GM18498 (cell line): ENCODE measurements around the gene COX4I1.

Experiments
- ATAC-seq: cut with Tn5 transposase; IDR thresholded peaks from one replicate; pipeline ENCODE4 v1.9.1; 2021; ENCODE audit warnings: mild to moderate bottlenecking, moderate library complexity; ENCODE audit not compliant: unreplicated experiment

COX4I1 gene

DNA sequence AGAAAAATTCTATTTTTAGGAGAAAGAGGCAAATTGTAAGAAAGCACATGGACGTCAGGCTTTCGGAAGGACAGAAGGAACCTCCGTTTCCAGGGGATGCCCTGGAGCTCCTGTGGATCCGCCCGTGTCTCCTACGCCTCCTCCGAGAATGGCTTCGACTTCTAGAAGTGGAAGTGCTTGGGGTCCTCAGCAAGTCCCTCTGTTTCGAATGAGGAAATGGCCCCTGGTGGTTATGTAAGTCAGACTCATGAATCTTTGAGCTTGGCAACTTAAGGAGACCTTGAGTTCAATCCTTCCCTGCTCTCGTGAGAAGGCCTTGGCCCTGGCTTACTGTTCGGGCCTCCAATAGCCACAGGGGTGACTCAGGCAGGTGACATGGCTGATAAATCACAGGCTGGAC lies 38.9 kb downstream of the COX4I1 start:
- no peak for ATAC-seq

DNA sequence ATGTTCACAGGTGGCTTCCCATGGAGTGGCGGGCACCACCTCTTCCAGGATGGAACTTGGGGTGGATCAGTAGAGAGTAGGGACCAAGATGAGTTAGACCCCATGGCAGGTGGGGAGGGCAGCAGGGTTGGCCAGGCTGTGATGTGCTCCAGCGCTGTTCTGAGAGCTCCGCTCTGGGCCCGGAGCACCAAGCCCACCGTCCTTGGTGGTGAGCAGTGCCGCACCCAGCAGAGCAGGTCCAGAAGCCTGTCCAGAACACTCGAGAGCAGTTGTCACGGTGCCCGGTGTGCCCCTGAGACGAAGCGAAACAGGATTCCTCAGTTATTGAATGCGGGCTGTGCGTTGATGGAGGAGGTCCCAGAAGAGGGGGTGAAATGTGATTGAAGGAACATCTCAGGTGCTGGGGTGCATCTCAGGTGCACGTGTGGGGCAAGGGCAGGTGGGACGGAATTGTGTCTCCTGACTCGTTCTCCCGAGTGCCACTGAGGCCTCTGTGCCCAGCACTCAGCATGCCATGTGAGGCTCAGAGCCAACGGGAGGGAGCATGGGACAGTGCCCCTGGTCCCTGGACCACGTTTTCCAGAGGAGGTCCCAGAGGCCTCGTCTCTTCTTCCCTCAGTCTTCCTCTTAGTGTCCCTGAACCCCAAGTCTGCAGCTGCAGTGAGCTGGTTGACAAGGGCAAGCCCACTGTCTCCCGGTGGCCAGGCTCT lies 39.5 kb downstream of the COX4I1 start:
- ATAC-seq: no peak

- ATAC-seq: no peak
These were observed 40.3 kb downstream of the COX4I1 start for GRCh38 chr16:85839681-85840240.

DNA sequence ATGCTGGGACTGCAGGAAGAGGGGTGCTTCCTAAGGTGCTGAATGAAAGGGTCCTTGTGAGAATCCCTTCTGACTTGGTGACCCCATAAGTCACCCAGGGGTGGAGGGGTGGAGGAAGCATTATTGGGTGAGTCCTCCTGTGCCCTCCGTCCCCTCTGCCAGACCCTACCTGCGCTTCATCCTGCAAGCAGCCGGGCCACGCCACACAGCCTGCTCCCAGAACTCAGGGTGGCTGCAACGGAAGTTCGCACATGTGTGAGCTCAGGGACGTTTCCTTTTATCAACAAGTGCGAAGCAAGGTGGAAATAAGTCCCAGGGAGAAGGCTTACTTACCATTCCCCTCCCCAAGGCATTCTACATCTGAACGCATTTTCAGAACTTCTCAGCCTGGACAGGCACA lies 40.9 kb downstream of the COX4I1 start:
- no peak for ATAC-seq

DNA sequence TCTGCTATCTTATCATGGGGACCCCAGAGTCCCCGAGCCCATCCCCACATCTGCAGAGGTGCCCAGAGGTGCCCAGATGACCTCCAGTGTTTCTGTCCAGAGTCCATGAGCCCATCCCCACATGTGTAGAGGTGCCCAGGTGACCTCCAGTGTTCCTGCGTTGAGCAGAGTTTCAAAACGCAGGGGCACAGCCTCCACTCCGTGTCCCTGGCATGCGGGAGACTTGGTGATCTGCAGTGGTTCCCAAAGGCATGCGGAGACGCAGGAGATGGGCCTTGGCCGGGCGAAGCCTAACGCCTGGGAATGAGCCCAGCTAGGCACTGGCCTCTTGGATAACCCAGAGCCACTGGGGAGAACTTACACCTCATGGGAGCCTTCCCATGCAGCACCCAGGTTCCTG lies 41.3 kb downstream of the COX4I1 start:
- ATAC-seq: no peak

- ATAC-seq: no peak
These were observed 42.9 kb downstream of the COX4I1 start for GRCh38 chr16:85842435-85842834.

DNA sequence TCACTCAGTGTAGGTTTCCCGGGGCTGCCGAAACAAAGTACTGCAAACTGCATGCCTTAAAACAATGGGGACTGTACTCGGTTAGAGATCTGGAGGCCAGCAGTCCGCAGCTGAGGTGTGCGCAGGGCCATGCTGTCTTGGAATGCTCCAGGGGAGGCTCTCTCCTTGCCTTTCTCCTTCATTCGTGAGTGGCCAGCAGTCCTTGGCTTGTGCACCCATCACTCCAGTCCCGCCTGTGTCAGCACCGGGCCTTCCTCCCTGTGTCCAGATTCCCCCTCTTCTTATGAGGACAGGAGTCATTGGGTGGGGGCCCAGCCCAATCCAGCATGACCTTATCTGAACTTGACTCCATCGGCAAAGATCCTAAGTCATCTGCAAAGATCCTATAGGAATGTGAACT lies 43.4 kb downstream of the COX4I1 start:
- no peak for ATAC-seq

- no peak for ATAC-seq
These were observed 44.1 kb downstream of the COX4I1 start for GRCh38 chr16:85843471-85844168.

- no peak for ATAC-seq
These were observed 44.6 kb downstream of the COX4I1 start for GRCh38 chr16:85844169-85844481.

GRCh38 chr16:85844786-85845185 lies 45.3 kb downstream of the COX4I1 start:
- ATAC-seq: no peak

- ATAC-seq: no peak
These were observed 45.8 kb downstream of the COX4I1 start for GRCh38 chr16:85845266-85845665.

- ATAC-seq: no peak
These were observed 47.0 kb downstream of the COX4I1 start for GRCh38 chr16:85846461-85846860.

- ATAC-seq: no peak
These were observed 47.5 kb downstream of the COX4I1 start for GRCh38 chr16:85847036-85847435.

DNA sequence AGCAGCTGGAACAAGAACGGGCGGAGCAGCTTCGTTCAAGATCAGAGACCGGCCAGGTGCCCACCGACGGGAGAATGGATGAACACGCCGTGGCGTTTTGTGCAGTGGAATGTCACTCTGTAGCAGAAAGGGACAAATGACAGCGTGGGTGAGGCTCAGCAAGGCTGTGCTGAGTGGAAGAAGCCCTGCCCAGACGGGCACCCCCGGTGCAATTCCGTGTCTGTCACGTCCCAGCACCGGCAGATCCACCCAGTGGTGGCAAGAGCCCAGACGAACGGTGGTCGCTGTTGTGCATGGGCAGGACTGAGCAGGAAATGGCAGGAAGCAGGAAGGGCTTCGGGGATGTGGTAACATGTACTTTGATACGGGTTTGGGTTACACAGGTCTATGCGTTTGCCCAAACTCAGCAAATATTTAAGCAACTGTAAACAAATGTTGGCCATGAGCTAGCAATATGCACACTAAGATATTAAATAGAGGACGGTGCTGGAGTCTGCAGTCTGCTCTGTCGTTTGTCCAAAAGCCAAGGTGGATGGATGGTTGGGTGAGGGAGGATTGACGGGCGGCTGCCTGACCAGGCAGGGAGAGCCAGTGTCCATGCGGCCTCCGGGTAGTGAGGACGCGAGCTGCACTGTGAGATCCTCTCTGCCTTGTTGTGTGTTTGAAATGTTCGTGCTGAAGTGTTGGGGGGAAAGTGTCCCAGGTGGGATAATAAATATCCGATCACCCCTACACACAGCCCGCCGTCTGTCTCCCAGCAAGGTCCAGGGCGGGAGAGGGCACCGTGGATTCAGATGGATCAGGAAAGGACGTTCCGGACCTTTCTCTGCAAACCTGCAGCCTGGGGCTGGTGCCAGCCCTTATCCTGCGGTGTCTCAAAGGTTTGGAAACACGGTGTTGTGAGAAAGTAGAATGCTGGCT lies 48.4 kb downstream of the COX4I1 start:
- no peak for ATAC-seq

GRCh38 chr16:85848986-85849385 lies 49.5 kb downstream of the COX4I1 start:
- ATAC-seq: no peak

GRCh38 chr16:85849388-85849787 lies 49.9 kb downstream of the COX4I1 start:
- no peak for ATAC-seq

DNA sequence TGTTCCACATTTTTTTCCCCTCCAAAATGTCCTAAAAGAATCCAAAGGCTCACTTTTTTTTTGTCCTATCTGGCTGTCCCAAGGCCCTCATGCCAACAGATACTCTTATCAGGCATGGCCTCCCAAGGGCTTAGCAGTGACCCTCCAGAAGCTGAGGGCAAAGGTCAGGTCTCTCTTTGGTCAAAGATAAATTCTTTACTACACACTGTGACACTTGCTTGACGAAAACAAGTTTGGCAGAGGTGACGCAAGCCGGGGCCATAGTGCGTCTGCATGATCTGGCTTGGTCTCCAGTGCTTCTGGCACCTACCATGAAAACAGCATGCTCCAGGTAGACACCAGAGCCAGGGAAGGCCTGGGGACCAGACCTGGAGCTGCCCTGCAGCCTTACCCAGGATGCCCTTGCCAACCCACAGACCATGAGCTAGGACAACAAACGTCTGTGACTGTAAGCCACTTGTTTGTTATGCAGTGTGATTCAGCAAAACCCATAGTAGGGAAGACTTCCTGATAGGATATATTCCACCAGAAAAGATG lies 50.9 kb downstream of the COX4I1 start:
- no peak for ATAC-seq

- ATAC-seq: no peak
These were observed 51.7 kb downstream of the COX4I1 start for GRCh38 chr16:85851034-85851785.

- no peak for ATAC-seq
These were observed 54.4 kb downstream of the COX4I1 start for GRCh38 chr16:85853547-85854545.
